Brain microvascular endothelial cell (primary cell): ENCODE data around the gene UGGT2.

ENCODE experiments used
- DNase-seq: peaks from one replicate; pipeline ENCODE4 v3.0.0-alpha.2; 2020
- H3K27ac ChIP-seq: fragments of 250-450 bp; sonication (Bioruptor Pico); 2 replicates; pipeline ENCODE4 v1.5.1; 2020; ENCODE audit warnings: mild to moderate bottlenecking, moderate library complexity
- H3K27me3 ChIP-seq: fragments of 250-450 bp; sonication (Bioruptor Pico); replicated peaks from 2 replicates; pipeline ENCODE4 v1.5.1; 2020; ENCODE audit warnings: mild to moderate bottlenecking
- H3K36me3 ChIP-seq: fragments of 250-450 bp; sonication (Bioruptor Pico); replicated peaks from 2 replicates; pipeline ENCODE4 v1.5.1; 2020; ENCODE audit warnings: mild to moderate bottlenecking
- H3K4me3 ChIP-seq: 2 replicates; pipeline ENCODE4 v1.5.1; 2011; ENCODE audit warnings: low read depth, mild to moderate bottlenecking, control low read depth, low read length, moderate library complexity
- CTCF ChIP-seq: IDR thresholded peaks from 2 replicates; pipeline ENCODE4 v1.5.1; 2011; ENCODE audit warnings: low read depth, mild to moderate bottlenecking, moderate library complexity, low read length, control low read depth, inconsistent platforms; ENCODE audit errors: missing control alignments
- in situ Hi-C: cut with HindIII; loops from 2 replicates; pipeline ENCODE4 v1.10.0; 2017; ENCODE audit warnings: low sequenced_read_pairs, low pct_ligation_motif_present

UGGT2 gene

GRCh38 chr13:96090240-96091101 is 37.3 kb upstream of the UGGT2 start:
- Histone ChIP-seq H3K27ac (no peak overlapping the region), H3K36me3 (no peaks in the 10 kb centered on the region), H3K4me3 (peak overlapping the region; percentile 50), H3K27me3 (peaks cover 58% of the 10 kb centered on the region)
- no peak for TF ChIP-seq CTCF
- in situ Hi-C loops: no loop called here
- no peak for DNase-seq

GRCh38 chr13:96089749-96090239 is 36.6 kb upstream of the UGGT2 start, which contains the start of gene HS6ST3:
Gene HS6ST3 (plus strand): TSS chr13:96090107.
- Histone ChIP-seq H3K4me3 (peak within 1 kb of the TSS; percentile 50), H3K36me3 (no peaks in the 10 kb centered on the region), H3K27me3 (peaks cover 58% of the 10 kb centered on the region), H3K27ac (no peak within 1 kb of the TSS)
- no peak for DNase-seq
- no peak for TF ChIP-seq CTCF
- in situ Hi-C loops: no loop called here

GRCh38 chr13:96089139-96089538 is 35.9 kb upstream of the UGGT2 start:
- no peak for TF ChIP-seq CTCF
- no peak for DNase-seq
- in situ Hi-C loops: no loop called here
- no peaks in the 10 kb centered on the region for H3K36me3 ChIP-seq
- H3K27ac ChIP-seq: no peak overlapping the region
- H3K4me3 ChIP-seq: no peak overlapping the region
- peaks cover 58% of the 10 kb centered on the region for H3K27me3 ChIP-seq

GRCh38 chr13:96086736-96087135 is 33.5 kb upstream of the UGGT2 start:
- no peak overlapping the region for H3K4me3 ChIP-seq
- peaks cover 46% of the 10 kb centered on the region for H3K27me3 ChIP-seq

GRCh38 chr13:96082640-96083039 is 29.4 kb upstream of the UGGT2 start:
- H3K4me3 ChIP-seq: no peak overlapping the region
- in situ Hi-C loops: no loop called here
- peaks cover 9% of the 10 kb centered on the region for H3K27me3 ChIP-seq
- no peak overlapping the region for H3K27ac ChIP-seq
- H3K36me3 ChIP-seq: no peaks in the 10 kb centered on the region
- DNase-seq: no peak
- TF ChIP-seq CTCF: no peak

More at GRCh38 chr13:96086736-96087135, 33.5 kb upstream of the UGGT2 start:
- in situ Hi-C loops: no loop called here
- DNase-seq: no peak
- Histone ChIP-seq H3K36me3 (no peaks in the 10 kb centered on the region), H3K27ac (no peak overlapping the region)
- no peak for TF ChIP-seq CTCF

- TF ChIP-seq CTCF: no peak
- Histone ChIP-seq H3K4me3 (no peak overlapping the region), H3K36me3 (no peaks in the 10 kb centered on the region), H3K27ac (no peak overlapping the region), H3K27me3 (peaks cover 3% of the 10 kb centered on the region)
- no peak for DNase-seq
- in situ Hi-C loops: no loop called here
Measured at GRCh38 chr13:96081888-96082287, 28.7 kb upstream of the UGGT2 start.
